Activated effector memory CD4-positive, alpha-beta T cell treated with anti-CD3 and anti-CD28 coated beads, Interleukin-2, amount 50 U/mL, for 16 hours (primary cell): Measurements from ENCODE around the gene DNAJC7.
A peak's percentile ranks its signal among the peaks of the same experiment; 100 is the strongest.
"Not testable (repeated sequence)": the region's sequence is repeated elsewhere in the genome, so short reads cannot be mapped to it uniquely, and the experiment has no call there.

Source experiments
- DNase-seq: peaks from one replicate; pipeline ENCODE4 v3.0.0-alpha.2; 2020

The DNAJC7 gene

GRCh38 chr17:41943492-41943891, 73.7 kb downstream of the DNAJC7 start:
- no peak for DNase-seq

- DNase-seq, result no peak
These were observed 74.4 kb downstream of the DNAJC7 start for GRCh38 chr17:41942626-41943373.

- DNase-seq, result no peak
These were observed 76.1 kb downstream of the DNAJC7 start for GRCh38 chr17:41941168-41941567.

- no peak for DNase-seq
These were observed 77.5 kb downstream of the DNAJC7 start for GRCh38 chr17:41939693-41940090.

- no peak for DNase-seq
These were observed 78.1 kb downstream of the DNAJC7 start for GRCh38 chr17:41939044-41939692.

GRCh38 chr17:41937970-41938954, 79.0 kb downstream of the DNAJC7 start:
- no peak for DNase-seq

- no peak for DNase-seq
These were observed 81.6 kb downstream of the DNAJC7 start for GRCh38 chr17:41935641-41936040.

GRCh38 chr17:41932816-41933389, 84.3 kb downstream of the DNAJC7 start:
- DNase-seq, result no peak

GRCh38 chr17:41931715-41932114, 85.5 kb downstream of the DNAJC7 start:
- DNase-seq, result not testable (repeated sequence)

- DNase-seq, result not testable (repeated sequence)
These were observed 86.4 kb downstream of the DNAJC7 start for GRCh38 chr17:41930833-41931156.

GRCh38 chr17:41930009-41930832, 87.0 kb downstream of the DNAJC7 start, which contains the start of gene ODAD4:
TSS of gene ODAD4 (plus strand) at chr17:41930617. CDS start at chr17:41930724, 107 bp downstream.
- DNase-seq, result peak; percentile 99

- no peak for DNase-seq
These were observed 88.5 kb downstream of the DNAJC7 start for GRCh38 chr17:41928693-41929251.
